ENCODE measurements around the gene LRP8.

GRCh38 chr1:53260631-53261247, 67.1 kb downstream of the LRP8 start:
- no peak for TF ChIP-seq CTCF (IDR thresholded peaks at IDR 0.05; ENCODE audit: low read depth, low read length)
- no peak for TF ChIP-seq POLR2A (IDR thresholded peaks at IDR 0.05; ENCODE audit: extremely low read depth, insufficient read length)
- TF ChIP-seq MAX (IDR thresholded peaks at IDR 0.05; ENCODE audit: low read depth, low read length) = no peak
- no peak for TF ChIP-seq MYC (IDR thresholded peaks at IDR 0.05; ENCODE audit: low read depth, low read length)
